GM12891 (cell line): ENCODE results near the gene SATB1.

Source experiments
- DNase-seq: peaks from one replicate; pipeline ENCODE4 v3.0.0; 2011; ENCODE audit warnings: low spot score; ENCODE audit not compliant: insufficient read length
- FAIRE-seq: peaks from 2 replicates; lab custom pipeline; 2011; peaks lifted over from hg19 to GRCh38; lab: Jason Lieb, UNC
- PAX5 ChIP-seq: IDR thresholded peaks from 2 replicates; pipeline ENCODE4 v1.6.1; 2011; ENCODE audit warnings: low read length, moderate library complexity, mild to moderate bottlenecking; ENCODE audit not compliant: insufficient read depth, severe bottlenecking
- POLR2A ChIP-seq: IDR thresholded peaks from 2 replicates; pipeline ENCODE4 v1.6.1; 2011; ENCODE audit warnings: low read depth, low read length, control low read depth
- POLR2AphosphoS5 ChIP-seq: IDR thresholded peaks from 2 replicates; pipeline ENCODE4 v1.6.1; 2011; ENCODE audit warnings: low read depth, low read length, control low read depth
- POU2F2 ChIP-seq: IDR thresholded peaks from 2 replicates; pipeline ENCODE4 v1.6.1; 2011; ENCODE audit warnings: low read depth, mild to moderate bottlenecking, control low read depth, low read length, moderate library complexity
- SPI1 ChIP-seq: IDR thresholded peaks from 2 replicates; pipeline ENCODE4 v1.6.1; 2011; ENCODE audit warnings: low read depth, low read length, control low read depth
- TAF1 ChIP-seq: IDR thresholded peaks from 2 replicates; pipeline ENCODE4 v1.6.1; 2011; ENCODE audit warnings: low read depth, low read length, control low read depth

SATB1 gene

GRCh38 chr3:18443665-18444594, 18.8 kb upstream of the SATB1 start:
- no peak for FAIRE-seq
- DNase-seq: peak; percentile 2
- no peak for TF ChIP-seq TAF1
- no peak for TF ChIP-seq POLR2AphosphoS5
- no peak for TF ChIP-seq POLR2A
- no peak for TF ChIP-seq PAX5
- no peak for TF ChIP-seq POU2F2
- TF ChIP-seq SPI1: no peak

- peak; percentile 1 for DNase-seq
- no peak for FAIRE-seq
- TF ChIP-seq SPI1 (no peak), POLR2A (no peak), TAF1 (no peak), POLR2AphosphoS5 (no peak), PAX5 (no peak), POU2F2 (no peak)
Observed at GRCh38 chr3:18442756-18443664, 17.9 kb upstream of the SATB1 start.

- no peak for TF ChIP-seq PAX5
- no peak for TF ChIP-seq POLR2AphosphoS5
- no peak for TF ChIP-seq TAF1
- DNase-seq (no peak), FAIRE-seq (no peak)
Observed at GRCh38 chr3:18441551-18441950, 16.4 kb upstream of the SATB1 start.

- DNase-seq: no peak
- TF ChIP-seq POLR2AphosphoS5: no peak
- no peak for TF ChIP-seq POLR2A
- TF ChIP-seq PAX5: no peak
- no peak for TF ChIP-seq POU2F2
- TF ChIP-seq TAF1: no peak
- no peak for TF ChIP-seq SPI1
- FAIRE-seq: no peak
Observed at GRCh38 chr3:18440066-18440722, 15.1 kb upstream of the SATB1 start.

- TF ChIP-seq PAX5 (no peak), POU2F2 (no peak), POLR2AphosphoS5 (no peak), POLR2A (no peak), SPI1 (no peak), TAF1 (no peak)
- no peak for DNase-seq
- FAIRE-seq: no peak
Observed at GRCh38 chr3:18439281-18439680, 14.1 kb upstream of the SATB1 start.

GRCh38 chr3:18438586-18438985, 13.4 kb upstream of the SATB1 start:
- FAIRE-seq (no peak), DNase-seq (no peak)
- TF ChIP-seq POU2F2 (no peak), SPI1 (no peak), POLR2A (no peak), TAF1 (no peak), PAX5 (no peak), POLR2AphosphoS5 (no peak)

GRCh38 chr3:18436213-18436612, 11.1 kb upstream of the SATB1 start:
- TF ChIP-seq POLR2A (no peak), SPI1 (no peak), TAF1 (no peak), POU2F2 (no peak), POLR2AphosphoS5 (no peak), PAX5 (no peak)
- FAIRE-seq (no peak), DNase-seq (no peak)

- FAIRE-seq: no peak
- no peak for DNase-seq
- TF ChIP-seq PAX5: no peak
- TF ChIP-seq SPI1: no peak
- TF ChIP-seq POLR2A: no peak
- no peak for TF ChIP-seq POLR2AphosphoS5
- TF ChIP-seq TAF1: no peak
- no peak for TF ChIP-seq POU2F2
Observed at GRCh38 chr3:18434711-18435110, 9.6 kb upstream of the SATB1 start.
